ENCODE results near the gene GOLGA6L2. TPM values are rescaled to one million over a fixed set of nuclear protein-coding genes. Genes with fewer than 3 reads are reported as not detected.
"Not testable (repeated sequence)": the region's sequence is repeated elsewhere in the genome, so short reads cannot be mapped to it uniquely, and the experiment has no call there.

The GOLGA6L2 gene
- total and polyA plus RNA-seq, 2 experiments from 2014 or later: not detected

DNA sequence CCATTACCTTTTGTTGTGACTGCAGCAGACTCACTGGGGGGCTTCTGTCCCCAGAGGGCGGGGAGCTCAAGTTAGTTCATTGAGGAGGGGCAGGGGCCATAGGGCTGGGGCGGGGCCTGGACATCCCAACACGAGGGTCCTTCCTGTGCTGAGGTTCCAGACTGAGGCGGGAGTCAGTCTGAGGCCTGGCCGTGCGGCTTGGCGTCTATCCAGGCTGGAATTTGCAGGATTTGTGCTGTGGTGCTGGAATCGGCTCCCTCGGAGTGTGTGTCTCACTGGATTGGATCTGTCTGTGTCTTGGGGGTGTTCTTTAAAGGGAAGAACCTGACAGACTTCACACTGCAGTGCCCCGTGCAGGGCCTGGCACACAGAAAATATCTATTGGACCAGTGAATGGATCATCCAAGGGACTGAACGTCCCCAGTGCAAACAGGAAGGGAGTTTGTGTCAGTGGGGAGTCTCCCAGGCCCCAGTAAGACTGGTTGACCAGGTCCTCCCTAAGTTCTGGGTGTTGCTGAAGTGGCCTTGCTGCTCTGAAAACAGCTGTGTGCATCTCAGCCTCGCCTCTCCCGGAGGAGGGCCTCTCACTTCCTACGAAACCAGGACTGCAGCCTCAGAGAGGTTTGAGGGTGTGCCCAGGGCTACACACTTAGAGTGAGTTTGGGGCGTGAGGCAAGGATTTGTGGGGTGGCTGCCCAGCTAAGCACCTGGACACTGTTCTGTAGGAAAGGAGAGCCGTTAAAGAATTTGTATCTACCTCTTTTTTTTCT lies 26.1 kb downstream of the GOLGA6L2 start:
- H3K27me3 ChIP-seq: no peaks in the 10 kb centered on the region
- H4K20me1 ChIP-seq (ENCODE audit: insufficient read depth, poor library complexity, severe bottlenecking): no peaks in the 10 kb centered on the region
- H3K9me3 ChIP-seq (ENCODE audit: low read depth): no peaks in the 10 kb centered on the region
- no peaks in the 10 kb centered on the region for H3K36me3 ChIP-seq (replicated peaks; ENCODE audit: insufficient read depth, low read depth)
- 69% methylated on average over 16 of the region's 16 CpGs for whole genome bisulfite sequencing (ENCODE audit: low lambda C conversion rate, missing lambda C conversion rate)
- H3K79me2 ChIP-seq: no peaks in the 10 kb centered on the region
- H3K4me1 ChIP-seq (ENCODE audit: insufficient read depth): peaks cover 4% of the 10 kb centered on the region
- no peak overlapping the region for H3K4me3 ChIP-seq
- H3K4me2 ChIP-seq: no peak overlapping the region
- no peaks in the 10 kb centered on the region for H3K9me2 ChIP-seq (replicated peaks; ENCODE audit: insufficient read depth)
- no peak overlapping the region for H2AFZ ChIP-seq
- no peak overlapping the region for H3K27ac ChIP-seq
- no peak for TF ChIP-seq CTCF (IDR thresholded peaks at IDR 0.05; ENCODE audit: poor library complexity)
- TF ChIP-seq EZH2phosphoT487 (IDR thresholded peaks at IDR 0.05; ENCODE audit: low read depth, severe bottlenecking, unreplicated experiment): no peak
- TF ChIP-seq EZH2 (IDR thresholded peaks at IDR 0.05; ENCODE audit: borderline replicate concordance): no peak
- DNase-seq (ENCODE audit: low spot score): no peak

DNA sequence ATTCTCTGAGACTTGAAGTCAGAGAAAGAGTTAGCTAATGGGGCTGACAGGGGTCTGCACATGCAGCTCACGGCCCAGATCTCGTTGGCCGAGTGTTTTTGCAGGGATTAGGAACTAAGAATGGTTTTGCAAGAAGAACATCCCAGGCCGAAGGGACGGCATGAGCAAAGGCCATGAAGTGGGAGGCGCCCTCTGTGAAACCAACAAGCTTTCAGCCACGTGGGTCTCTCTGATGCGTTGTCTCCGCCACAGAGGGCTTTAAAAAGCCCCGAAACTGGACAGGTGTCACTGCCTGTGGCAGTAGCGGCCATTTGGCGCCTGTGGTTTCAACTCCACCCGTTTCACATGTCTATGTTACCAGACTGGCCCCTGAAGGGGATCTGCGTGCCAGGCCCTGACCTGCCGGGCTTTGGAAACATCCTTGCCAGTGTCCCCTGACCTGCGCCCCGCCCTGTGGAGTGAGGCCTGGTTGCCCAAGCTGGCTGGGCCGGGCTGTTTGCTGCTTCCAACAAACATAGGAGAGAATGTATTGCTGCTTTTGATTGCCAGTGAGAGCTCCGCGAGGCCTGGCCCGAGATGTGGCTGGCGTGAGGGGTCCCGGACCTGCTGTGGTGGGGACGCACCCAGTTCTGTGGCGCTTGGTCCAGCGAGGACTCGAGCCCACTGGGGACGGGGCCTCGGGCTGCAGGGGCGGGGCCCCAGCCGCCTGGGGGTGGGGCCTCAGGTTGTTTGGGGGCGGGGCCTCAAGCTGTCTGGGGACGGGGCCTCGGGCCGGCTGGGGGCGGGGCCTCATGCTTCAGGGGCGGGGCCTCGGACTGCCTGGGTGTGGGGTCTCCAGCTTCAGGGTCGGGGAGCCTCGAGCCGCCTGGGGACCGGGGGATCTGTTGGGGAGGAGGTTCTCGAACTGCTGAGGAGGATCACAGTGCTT lies 30.4 kb downstream of the GOLGA6L2 start:
- H3K36me3 ChIP-seq (replicated peaks; ENCODE audit: insufficient read depth, low read depth): no peaks in the 10 kb centered on the region
- H3K9me3 ChIP-seq (ENCODE audit: low read depth): no peaks in the 10 kb centered on the region
- TF ChIP-seq EZH2phosphoT487 (IDR thresholded peaks at IDR 0.05; ENCODE audit: low read depth, severe bottlenecking, unreplicated experiment) (no peak), CTCF (IDR thresholded peaks at IDR 0.05; ENCODE audit: poor library complexity) (no peak), EZH2 (IDR thresholded peaks at IDR 0.05; ENCODE audit: borderline replicate concordance) (no peak)
- no peaks in the 10 kb centered on the region for H3K27me3 ChIP-seq
- H3K4me1 ChIP-seq (ENCODE audit: insufficient read depth): no peaks in the 10 kb centered on the region
- no peak overlapping the region for H2AFZ ChIP-seq
- H3K27ac ChIP-seq: no peak overlapping the region
- H3K4me2 ChIP-seq: no peak overlapping the region
- no peaks in the 10 kb centered on the region for H3K9me2 ChIP-seq (replicated peaks; ENCODE audit: insufficient read depth)
- no peaks in the 10 kb centered on the region for H3K79me2 ChIP-seq
- no peak for DNase-seq (ENCODE audit: low spot score)
- 87% methylated on average over 32 of the region's 43 CpGs for WGBS (ENCODE audit: low lambda C conversion rate, missing lambda C conversion rate)
- no peaks in the 10 kb centered on the region for H4K20me1 ChIP-seq (ENCODE audit: insufficient read depth, poor library complexity, severe bottlenecking)
- H3K4me3 ChIP-seq: no peak overlapping the region

GRCh38 chr15:23415866-23416265 lies 31.2 kb downstream of the GOLGA6L2 start:
- H3K4me3 ChIP-seq; H3K27me3 ChIP-seq; H3K79me2 ChIP-seq; H2AFZ ChIP-seq; H3K9me2 ChIP-seq (replicated peaks; ENCODE audit: insufficient read depth); H3K4me1 ChIP-seq (ENCODE audit: insufficient read depth); H3K4me2 ChIP-seq; H3K36me3 ChIP-seq (replicated peaks; ENCODE audit: insufficient read depth, low read depth); H4K20me1 ChIP-seq (ENCODE audit: insufficient read depth, poor library complexity, severe bottlenecking); DNase-seq (ENCODE audit: low spot score); H3K27ac ChIP-seq; H3K9me3 ChIP-seq (ENCODE audit: low read depth): not testable (repeated sequence)
- WGBS (ENCODE audit: low lambda C conversion rate, missing lambda C conversion rate): 85% methylated on average over 8 of the region's 8 CpGs

- Histone ChIP-seq H3K4me1 (ENCODE audit: insufficient read depth) (no peaks in the 10 kb centered on the region), H3K4me2 (no peak overlapping the region), H3K9me3 (ENCODE audit: low read depth) (no peaks in the 10 kb centered on the region), H3K27ac (no peak overlapping the region), H3K79me2 (no peaks in the 10 kb centered on the region), H3K36me3 (replicated peaks; ENCODE audit: insufficient read depth, low read depth) (no peaks in the 10 kb centered on the region), H3K4me3 (no peak overlapping the region), H2AFZ (no peak overlapping the region), H3K9me2 (replicated peaks; ENCODE audit: insufficient read depth) (no peaks in the 10 kb centered on the region), H4K20me1 (ENCODE audit: insufficient read depth, poor library complexity, severe bottlenecking) (no peaks in the 10 kb centered on the region), H3K27me3 (no peaks in the 10 kb centered on the region)
- WGBS (ENCODE audit: low lambda C conversion rate, missing lambda C conversion rate): 82% methylated on average over 7 of the region's 8 CpGs
- DNase-seq (ENCODE audit: low spot score): no peak
- TF ChIP-seq CTCF (IDR thresholded peaks at IDR 0.05; ENCODE audit: poor library complexity): no peak
- TF ChIP-seq EZH2 (IDR thresholded peaks at IDR 0.05; ENCODE audit: borderline replicate concordance): no peak
- no peak for TF ChIP-seq EZH2phosphoT487 (IDR thresholded peaks at IDR 0.05; ENCODE audit: low read depth, severe bottlenecking, unreplicated experiment)
These were observed 31.6 kb downstream of the GOLGA6L2 start for GRCh38 chr15:23415321-23415865.

GRCh38 chr15:23412881-23413600 lies 34.0 kb downstream of the GOLGA6L2 start:
- H3K9me2 ChIP-seq (replicated peaks; ENCODE audit: insufficient read depth); H3K4me2 ChIP-seq; H3K4me3 ChIP-seq; H3K27me3 ChIP-seq; DNase-seq (ENCODE audit: low spot score); H3K36me3 ChIP-seq (replicated peaks; ENCODE audit: insufficient read depth, low read depth); H3K79me2 ChIP-seq; H2AFZ ChIP-seq; H4K20me1 ChIP-seq (ENCODE audit: insufficient read depth, poor library complexity, severe bottlenecking); H3K4me1 ChIP-seq (ENCODE audit: insufficient read depth); H3K27ac ChIP-seq; H3K9me3 ChIP-seq (ENCODE audit: low read depth): not testable (repeated sequence)
- 82% methylated on average over 5 of the region's 5 CpGs for WGBS (ENCODE audit: low lambda C conversion rate, missing lambda C conversion rate)
